Fibroblast of lung (primary cell): ENCODE measurements around the gene PCBP3. TPM values are rescaled to one million over a fixed set of nuclear protein-coding genes. Genes with fewer than 3 reads are reported as not detected.

Experiments used
- DNase-seq, 2 donors: peaks; one replicate each; pipeline versions ENCODE4 v3.0.0 to v3.0.0-alpha.2; 2010; ENCODE audit warnings: low read depth in 2 of 2
- H2AFZ ChIP-seq: 2 replicates; pipeline ENCODE4 v1.5.1; 2012; ENCODE audit warnings: low read length, control low read depth, inconsistent platforms
- H3K27ac ChIP-seq: 2 replicates; pipeline ENCODE4 v1.5.1; 2011; ENCODE audit warnings: low read length, control low read depth; ENCODE audit not compliant: insufficient read depth
- H3K27me3 ChIP-seq: 2 replicates; pipeline ENCODE4 v1.5.1; 2011; ENCODE audit warnings: mild to moderate bottlenecking, low read length; ENCODE audit not compliant: control insufficient read depth, insufficient read depth
- H3K36me3 ChIP-seq: 2 replicates; pipeline ENCODE4 v1.5.1; 2011; ENCODE audit warnings: low read length; ENCODE audit not compliant: control insufficient read depth, insufficient read depth
- H3K4me1 ChIP-seq: 2 replicates; pipeline ENCODE4 v1.5.1; 2011; ENCODE audit warnings: low read length; ENCODE audit not compliant: control insufficient read depth, insufficient read depth; ENCODE audit errors: extremely low read depth
- H3K4me2 ChIP-seq: 2 replicates; pipeline ENCODE4 v1.5.1; 2011; ENCODE audit warnings: low read length, control low read depth; ENCODE audit not compliant: insufficient read depth; ENCODE audit errors: extremely low read depth
- H3K4me3 ChIP-seq, 4 experiments: fragments of 200-600 bp in 1 of 4; sonication (generic) in 1 of 4; replicated peaks in 1 of 4; 2 replicates each; pipeline ENCODE4 v1.5.1; 2011 to 2016; ENCODE audit warnings: low read length in 4 of 4, low read depth in 3 of 4, mild to moderate bottlenecking in 3 of 4, control low read depth in 2 of 4, inconsistent platforms in 1 of 4, mixed read lengths in 1 of 4; ENCODE audit not compliant: insufficient read depth in 1 of 4; ENCODE audit errors: control extremely low read depth in 1 of 4
- H3K79me2 ChIP-seq: 2 replicates; pipeline ENCODE4 v1.5.1; 2012; ENCODE audit warnings: mild to moderate bottlenecking, low read length, inconsistent platforms; ENCODE audit not compliant: control insufficient read depth, insufficient read depth
- H3K9ac ChIP-seq: 2 replicates; pipeline ENCODE4 v1.5.1; 2011; ENCODE audit warnings: mild to moderate bottlenecking, low read length, control low read depth; ENCODE audit not compliant: insufficient read depth
- H3K9me3 ChIP-seq: 2 replicates; pipeline ENCODE4 v1.5.1; 2012; ENCODE audit warnings: low read depth, low read length; ENCODE audit not compliant: control insufficient read depth, insufficient read depth
- H4K20me1 ChIP-seq: 2 replicates; pipeline ENCODE4 v1.5.1; 2011; ENCODE audit warnings: low read length; ENCODE audit not compliant: control insufficient read depth, insufficient read depth; ENCODE audit errors: extremely low read depth
- CTCF ChIP-seq, 2 donors: IDR thresholded peaks in 1 of 2; conservative IDR thresholded peaks in 1 of 2; 1 replicate in 1 of 2; 2 replicates in 1 of 2; pipeline ENCODE4 v1.5.1; 2011 to 2012; ENCODE audit warnings: low read length in 2 of 2, control low read depth in 1 of 2, inconsistent platforms in 1 of 2, low read depth in 1 of 2, mild to moderate bottlenecking in 1 of 2
- EZH2 ChIP-seq: IDR thresholded peaks from 2 replicates; pipeline ENCODE4 v1.5.1; 2012; ENCODE audit warnings: low read length, control low read depth, mild to moderate bottlenecking; ENCODE audit errors: missing control alignments
- polyA plus RNA-seq, 2 donors: library from polyadenylated mRNA; depleted of rRNA in 1 of 2; stranded (reverse) in 1 of 2; unstranded in 1 of 2; fragments of >200 nt; gene quantifications; 2 replicates each; pipeline ENCODE4 v1.2.1, GENCODE V29; 2011 to 2012; ENCODE audit warnings: missing spikeins in 1 of 2
- total RNA-seq: library from RNA; depleted of rRNA; stranded (reverse); fragments of >200 nt; gene quantifications from 2 replicates; pipeline ENCODE4 v1.2.1, GENCODE V29; 2014

PCBP3 gene
- total and polyA plus RNA-seq, 2 donors (not counting 1 experiment from before 2014, with no cell fraction given) = 0.51 to 1.7 TPM

GRCh38 chr21:45872902-45873301, 229.4 kb downstream of the PCBP3 start:
- Histone ChIP-seq H3K79me2 (no peaks in the 10 kb centered on the region), H3K9ac (no peak overlapping the region), H4K20me1 (no peaks in the 10 kb centered on the region), H3K9me3 (no peaks in the 10 kb centered on the region), H3K27ac (no peak overlapping the region), H3K4me2 (no peak overlapping the region), H3K27me3 (no peaks in the 10 kb centered on the region), H3K4me3 (no peak overlapping the region), H2AFZ (no peak overlapping the region), H3K36me3 (no peaks in the 10 kb centered on the region), H3K4me1 (peaks cover 9% of the 10 kb centered on the region)
- DNase-seq = no peak
- TF ChIP-seq EZH2 (no peak), CTCF (conservative IDR thresholded peaks at IDR 0.05 in 1 of 2, IDR thresholded peaks at IDR 0.05 in 1 of 2; ENCODE audit: low read depth in 1 of 2, low read length in 2 of 2) (no peak)

GRCh38 chr21:45873418-45873817, 229.9 kb downstream of the PCBP3 start:
- no peak for DNase-seq
- no peak overlapping the region for H2AFZ ChIP-seq
- no peaks in the 10 kb centered on the region for H3K27me3 ChIP-seq
- H4K20me1 ChIP-seq = no peaks in the 10 kb centered on the region
- H3K79me2 ChIP-seq = no peaks in the 10 kb centered on the region
- no peak overlapping the region for H3K4me3 ChIP-seq
- peaks cover 9% of the 10 kb centered on the region for H3K4me1 ChIP-seq
- no peak overlapping the region for H3K27ac ChIP-seq
- no peaks in the 10 kb centered on the region for H3K9me3 ChIP-seq
- no peak overlapping the region for H3K9ac ChIP-seq
- TF ChIP-seq CTCF (conservative IDR thresholded peaks at IDR 0.05 in 1 of 2, IDR thresholded peaks at IDR 0.05 in 1 of 2; ENCODE audit: low read depth in 1 of 2, low read length in 2 of 2) = no peak
- no peak for TF ChIP-seq EZH2
- H3K36me3 ChIP-seq = no peaks in the 10 kb centered on the region
- H3K4me2 ChIP-seq = no peak overlapping the region

- no peak for DNase-seq
- Histone ChIP-seq H3K4me3 (no peak overlapping the region), H3K4me1 (peaks cover 9% of the 10 kb centered on the region), H3K9me3 (no peaks in the 10 kb centered on the region), H4K20me1 (no peaks in the 10 kb centered on the region), H3K9ac (no peak overlapping the region), H3K27me3 (no peaks in the 10 kb centered on the region), H3K4me2 (no peak overlapping the region), H3K79me2 (no peaks in the 10 kb centered on the region), H3K27ac (no peak overlapping the region), H3K36me3 (no peaks in the 10 kb centered on the region), H2AFZ (no peak overlapping the region)
- no peak for TF ChIP-seq CTCF (conservative IDR thresholded peaks at IDR 0.05 in 1 of 2, IDR thresholded peaks at IDR 0.05 in 1 of 2; ENCODE audit: low read depth in 1 of 2, low read length in 2 of 2)
- TF ChIP-seq EZH2 = no peak
Observed at GRCh38 chr21:45873866-45874265, 230.3 kb downstream of the PCBP3 start.
